NCI-H345 treated with DMSO at 0.1 percent for 48 hours (cell line): Measurements from ENCODE around the gene ASCC1.

Experiments
- DNase-seq: peaks from one replicate; lab custom pipeline; 2025; ENCODE audit not compliant: unreplicated experiment; lab: John Stamatoyannopoulos, UW

The ASCC1 gene

GRCh38 chr10:72099600-72099921, 116.5 kb downstream of the ASCC1 start:
- no peak for DNase-seq

- DNase-seq, result no peak
Observed at GRCh38 chr10:72098836-72099599, 117.1 kb downstream of the ASCC1 start.

- DNase-seq, result no peak
Observed at GRCh38 chr10:72098301-72098835, 117.7 kb downstream of the ASCC1 start.

GRCh38 chr10:72097448-72098300, 118.4 kb downstream of the ASCC1 start:
- DNase-seq, result no peak

GRCh38 chr10:72096115-72097000, 119.7 kb downstream of the ASCC1 start:
- DNase-seq, result no peak

- DNase-seq, result no peak
Observed at GRCh38 chr10:72095195-72095594, 120.9 kb downstream of the ASCC1 start.

GRCh38 chr10:72094574-72094973, 121.5 kb downstream of the ASCC1 start:
- no peak for DNase-seq

GRCh38 chr10:72093450-72093849, 122.6 kb downstream of the ASCC1 start:
- no peak for DNase-seq

- DNase-seq, result no peak
Observed at GRCh38 chr10:72092987-72093386, 123.1 kb downstream of the ASCC1 start.

- no peak for DNase-seq
Observed at GRCh38 chr10:72092171-72092924, 123.7 kb downstream of the ASCC1 start.

GRCh38 chr10:72090326-72090725, 125.8 kb downstream of the ASCC1 start:
- no peak for DNase-seq

GRCh38 chr10:72089618-72090017, 126.5 kb downstream of the ASCC1 start:
- no peak for DNase-seq

GRCh38 chr10:72088889-72089575, 127.0 kb downstream of the ASCC1 start:
- DNase-seq, result no peak

- DNase-seq, result no peak
Observed at GRCh38 chr10:72087969-72088888, 127.8 kb downstream of the ASCC1 start, which contains the start of gene SPOCK2. SPOCK2 (minus strand) TSS chr10:72088551; CDS start chr10:72088328, 223 bp downstream.

GRCh38 chr10:72087392-72087968, 128.6 kb downstream of the ASCC1 start:
- no peak for DNase-seq

GRCh38 chr10:72086466-72087391, 129.3 kb downstream of the ASCC1 start:
- DNase-seq, result no peak

GRCh38 chr10:72085864-72086465, 130.1 kb downstream of the ASCC1 start:
- DNase-seq, result no peak
